Superior temporal gyrus (tissue), 1 donor: ENCODE results near the gene CIB2.

Source experiments
- DNase-seq: peaks from one replicate; pipeline ENCODE4 v3.0.0-alpha.2; 2016; ENCODE audit errors: extremely low spot score

Gene CIB2

DNA sequence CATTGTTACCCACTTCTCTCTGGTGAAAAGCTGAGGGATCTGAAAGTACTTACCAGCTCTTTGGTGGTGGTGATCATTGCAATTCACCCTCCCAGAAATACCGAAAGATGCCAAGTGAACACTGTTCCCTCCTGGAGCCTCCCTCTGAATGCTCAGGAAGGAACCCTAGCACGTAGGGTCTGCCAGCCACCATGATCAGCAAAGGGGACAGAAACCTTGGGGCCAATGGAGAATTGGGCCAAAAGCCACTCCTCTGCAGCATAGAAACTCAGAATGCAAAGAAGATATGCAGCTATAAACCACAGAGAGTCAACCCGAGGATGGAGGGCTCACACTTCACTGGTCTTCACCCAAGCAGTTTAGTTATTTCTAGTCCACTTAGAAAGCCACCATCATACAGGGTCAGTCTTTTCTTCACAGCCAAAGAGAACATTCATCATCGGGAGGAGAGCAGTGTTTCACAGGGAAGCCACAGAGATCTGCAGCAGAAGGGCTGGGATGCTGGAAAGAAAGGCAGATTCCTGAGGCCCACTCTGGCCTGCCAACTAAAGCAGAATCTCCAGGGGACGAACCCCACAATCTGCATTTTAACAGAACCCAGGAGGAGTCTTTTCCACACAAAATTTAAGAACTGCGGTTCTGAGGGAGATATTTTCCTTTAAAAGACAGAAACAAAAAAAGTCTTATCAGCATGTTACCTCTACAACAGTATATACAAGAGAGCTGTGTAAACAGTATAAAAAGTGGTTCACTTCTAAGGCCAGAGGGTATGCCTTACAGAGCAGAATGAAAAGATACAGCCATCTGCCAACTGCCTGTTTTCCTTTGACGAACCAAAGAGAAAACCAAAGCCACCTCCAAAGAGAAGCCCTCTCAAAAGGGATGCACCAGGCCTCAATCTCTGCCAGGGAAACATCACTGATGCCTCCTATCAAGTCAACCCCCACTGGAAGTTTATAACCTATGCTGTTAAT lies 65.0 kb downstream of the CIB2 start:
- no peak for DNase-seq

DNA sequence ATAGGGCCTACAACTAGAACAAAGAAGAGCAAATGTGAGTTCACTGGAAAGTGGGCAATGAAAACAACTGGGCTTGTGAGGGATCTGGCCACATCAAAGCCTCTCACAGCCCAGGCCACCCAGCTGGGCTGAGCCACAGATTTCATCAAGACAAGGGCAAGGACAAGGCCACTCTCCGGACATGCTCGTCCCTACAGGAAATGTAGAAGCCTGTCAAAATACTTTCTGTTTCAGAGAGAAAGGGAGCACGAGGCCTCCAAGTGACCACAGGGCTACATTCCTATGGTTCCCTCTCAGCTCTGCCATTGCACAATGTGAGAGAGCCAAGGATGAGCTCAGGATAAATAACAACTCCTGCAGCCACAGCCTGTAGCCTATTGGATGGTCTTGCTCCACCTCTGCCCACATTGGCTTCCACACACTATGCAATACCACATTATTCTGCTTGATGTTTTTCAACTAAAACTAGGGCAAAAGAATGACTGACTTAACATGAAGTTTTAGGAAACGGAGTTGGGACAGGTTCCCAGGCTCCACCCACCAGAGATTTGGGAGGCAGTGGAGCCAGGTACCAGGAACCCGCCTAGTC lies 65.9 kb downstream of the CIB2 start:
- DNase-seq = peak; percentile 50

DNA sequence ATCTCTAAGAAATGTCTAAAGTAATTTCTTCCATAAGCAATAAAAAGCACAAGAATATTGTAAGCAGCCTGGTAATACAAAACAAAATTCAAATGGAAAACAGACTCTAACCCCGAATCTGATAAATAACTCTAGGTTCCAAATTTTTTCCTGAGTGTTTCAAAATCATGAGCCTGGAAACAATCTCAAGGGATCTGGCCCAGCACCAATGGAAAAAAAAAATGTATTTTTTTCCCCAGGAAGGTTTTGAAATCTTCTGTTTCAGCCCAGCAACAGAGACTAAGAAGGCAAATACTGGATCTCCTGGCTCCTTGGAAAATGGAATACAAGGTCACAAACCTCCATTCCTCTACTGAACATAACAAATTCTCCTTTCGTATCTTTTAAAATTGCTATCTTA lies 66.7 kb downstream of the CIB2 start:
- peak; percentile 13 for DNase-seq

DNA sequence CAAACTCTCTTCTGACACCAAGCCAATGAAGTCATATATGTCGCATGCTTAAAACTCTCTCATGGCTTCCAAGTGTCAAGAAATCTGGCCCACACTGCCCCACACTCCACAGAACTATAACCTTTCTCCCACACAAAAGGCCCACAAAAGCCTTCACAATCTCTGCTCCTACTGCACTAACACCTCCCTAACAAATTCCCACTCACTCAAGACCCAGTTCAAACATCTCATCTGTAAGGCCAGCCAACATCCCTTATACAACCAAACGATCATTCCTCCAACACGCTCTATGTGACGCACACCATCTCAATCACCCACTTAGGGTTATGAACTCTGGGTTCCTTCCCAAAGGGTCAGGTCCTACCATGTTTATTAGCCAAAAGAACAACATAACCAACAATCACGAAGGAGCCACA lies 67.3 kb downstream of the CIB2 start:
- DNase-seq = no peak

DNA sequence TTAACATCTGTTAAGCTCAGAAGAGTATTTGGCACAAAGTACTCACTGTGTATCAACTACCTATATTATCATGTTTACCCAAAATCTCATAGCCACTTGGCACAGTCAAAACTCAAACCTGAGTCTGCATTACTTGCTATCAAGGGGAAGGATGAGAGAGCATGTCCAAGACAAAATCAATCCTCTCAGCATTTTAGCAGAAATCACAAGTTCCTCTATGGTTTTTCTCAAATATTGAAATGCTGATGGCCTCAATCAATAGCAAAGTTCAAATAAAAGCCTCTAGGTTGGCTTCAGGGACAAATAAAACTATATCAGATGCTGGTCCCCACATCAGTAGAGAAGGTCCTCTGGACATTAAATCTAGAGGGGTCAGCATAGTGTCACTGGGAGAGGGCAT lies 68.0 kb downstream of the CIB2 start:
- DNase-seq = no peak

DNA sequence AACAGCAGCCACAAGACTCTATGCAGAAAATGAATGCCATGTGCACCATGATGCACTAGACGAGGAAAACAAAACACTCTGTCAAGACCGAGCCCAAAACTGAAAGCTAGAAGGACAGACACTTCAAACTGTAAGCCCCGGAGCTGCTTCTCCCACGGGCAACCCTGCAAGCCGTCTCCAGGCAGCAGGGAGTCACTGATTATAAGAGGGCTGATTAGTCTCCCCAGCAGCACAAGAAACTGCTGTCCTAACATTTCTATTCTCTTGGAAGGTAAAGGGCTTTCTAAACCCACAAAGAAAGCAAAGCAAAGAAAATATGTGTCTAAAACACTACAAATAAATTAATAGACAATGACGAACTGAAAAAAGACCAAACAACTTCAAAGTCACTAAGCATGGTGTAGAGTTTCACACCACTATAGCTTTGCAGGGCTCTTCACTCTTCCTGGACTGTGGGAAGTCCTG lies 69.2 kb downstream of the CIB2 start:
- DNase-seq = no peak

DNA sequence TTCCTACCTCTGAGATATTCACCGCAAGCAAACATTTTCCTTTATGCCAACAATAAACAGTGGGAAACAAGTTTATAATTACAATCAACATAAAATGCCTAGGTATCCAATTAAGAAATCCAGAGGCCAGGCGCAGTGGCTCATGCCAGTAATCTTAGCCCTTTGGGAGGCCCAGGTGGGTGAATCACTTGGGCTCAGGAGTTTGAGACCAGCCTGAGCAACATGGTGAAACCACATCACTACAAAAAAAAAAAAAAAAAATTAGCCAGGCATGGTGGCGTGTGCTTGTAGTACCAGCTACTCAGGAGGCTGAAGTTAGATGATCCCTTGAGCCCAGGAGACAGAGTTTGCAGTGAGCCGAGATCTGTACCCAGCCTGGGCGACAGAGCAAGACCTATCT lies 71.0 kb downstream of the CIB2 start:
- DNase-seq = no peak

- peak; percentile 8 for DNase-seq
These were observed 72.0 kb downstream of the CIB2 start for GRCh38 chr15:78059110-78059839.

- DNase-seq = no peak
These were observed 72.8 kb downstream of the CIB2 start for GRCh38 chr15:78058401-78058935.

DNA sequence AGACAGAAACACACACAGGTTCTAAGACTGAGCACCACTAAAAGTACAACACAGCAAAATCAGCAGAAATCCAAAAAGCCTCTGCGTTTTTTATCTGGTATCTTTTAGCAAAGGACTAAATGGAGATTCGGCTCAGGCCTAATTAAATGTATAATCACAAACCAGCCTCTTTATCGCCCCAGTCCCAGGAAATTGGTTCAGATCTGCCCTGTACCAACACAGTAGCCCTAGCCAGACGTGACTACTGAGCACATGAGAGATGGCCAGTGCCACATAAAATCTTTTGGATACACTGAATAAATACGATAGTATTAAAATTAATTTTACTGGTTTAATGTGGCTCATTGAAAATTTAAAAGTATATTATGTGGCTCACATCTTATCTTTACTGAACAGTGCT lies 73.4 kb downstream of the CIB2 start:
- DNase-seq = peak; percentile 9

DNA sequence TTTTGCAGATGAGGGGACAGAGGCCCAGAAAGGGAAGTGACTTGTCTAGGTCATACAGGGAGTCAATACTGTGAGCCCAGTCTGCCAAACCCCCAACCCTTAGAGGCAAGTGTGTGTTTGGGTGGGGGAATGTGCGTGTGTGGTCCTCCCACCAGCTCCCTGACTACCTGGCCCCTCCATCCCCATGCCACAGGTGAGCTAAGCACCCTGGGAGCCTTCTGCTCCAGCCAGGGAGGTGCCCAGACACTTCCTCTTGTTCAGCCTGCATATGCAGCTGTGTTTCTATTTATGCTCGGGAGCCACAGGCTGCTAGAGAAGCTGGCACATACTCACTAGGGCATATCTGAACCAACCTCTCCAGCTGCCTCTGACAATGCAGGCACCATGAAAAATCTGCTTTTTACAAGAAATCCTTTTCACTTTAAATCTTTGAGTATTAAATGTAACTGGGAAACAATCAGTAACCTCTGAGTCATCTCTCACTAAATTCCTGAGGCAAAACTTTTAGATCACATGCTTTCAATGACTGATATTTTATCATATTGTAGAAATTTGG lies 74.5 kb downstream of the CIB2 start:
- no peak for DNase-seq

DNA sequence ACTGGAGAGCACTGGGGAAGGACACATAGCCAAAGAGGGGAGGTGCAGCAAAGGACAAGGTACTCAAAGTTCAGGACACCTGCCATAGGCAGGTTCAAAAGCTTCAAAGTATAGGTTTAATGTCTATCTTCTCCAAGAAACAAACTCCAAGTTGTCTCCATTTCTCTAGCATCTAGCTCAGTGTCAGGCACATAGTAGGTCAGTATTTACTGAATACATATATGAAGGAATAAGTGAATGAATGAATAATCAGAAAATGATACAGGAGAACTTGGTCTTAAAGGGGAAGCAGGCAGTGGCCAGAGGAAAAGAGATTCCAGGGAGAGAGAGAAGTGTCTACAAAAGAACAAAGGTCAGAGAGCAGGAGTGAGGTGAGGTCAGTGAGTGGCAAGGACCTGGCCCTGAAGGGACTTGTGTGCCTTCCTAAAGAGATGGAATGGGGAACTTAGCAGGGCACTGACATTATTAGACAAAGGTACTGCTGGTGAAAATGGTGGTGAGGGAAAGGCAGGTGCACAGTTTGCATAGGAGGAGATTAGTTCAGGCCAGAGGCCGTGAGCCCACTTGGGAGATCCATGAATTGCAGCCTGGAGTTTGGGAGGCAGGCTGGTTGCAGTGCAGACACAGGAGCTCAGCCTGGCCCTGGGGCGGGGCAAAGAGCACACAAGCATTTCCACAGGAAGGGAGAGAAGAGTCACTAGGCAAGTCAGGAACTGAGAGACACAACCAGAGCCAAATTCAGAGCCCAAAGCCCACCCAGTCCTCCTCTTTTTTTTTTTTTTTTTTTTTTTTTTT lies 75.1 kb downstream of the CIB2 start:
- DNase-seq = no peak

- DNase-seq = no peak
These were observed 76.3 kb downstream of the CIB2 start for GRCh38 chr15:78054966-78055365.
